Inflammatory macrophage treated with lipopolysaccharide for 4 hours (primary cell): ENCODE results near the gene RAB6C.
"Not testable (repeated sequence)": the region's sequence is repeated elsewhere in the genome, so short reads cannot be mapped to it uniquely, and the experiment has no call there.

ENCODE experiments used
- DNase-seq: peaks from one replicate; pipeline ENCODE4 v3.0.0-alpha.2; 2020

The RAB6C gene

GRCh38 chr2:129979629-129980155 lies at the start of gene RAB6C:
Gene RAB6C (plus strand): TSS chr2:129979666. CDS start chr2:129980116, 450 bp downstream.
- DNase-seq: not testable (repeated sequence)

- DNase-seq: no peak
Measured at GRCh38 chr2:129930451-129930850, 49.0 kb upstream of the RAB6C start.

- DNase-seq: not testable (repeated sequence)
Measured at GRCh38 chr2:129933387-129933786, 46.1 kb upstream of the RAB6C start.

GRCh38 chr2:129934044-129934822 lies 45.2 kb upstream of the RAB6C start:
- DNase-seq: no peak

- no peak for DNase-seq
Measured at GRCh38 chr2:129935118-129935517, 44.3 kb upstream of the RAB6C start.

GRCh38 chr2:129936334-129936934 lies 43.0 kb upstream of the RAB6C start:
- DNase-seq: peak; percentile 27

GRCh38 chr2:129938850-129939471 lies 40.5 kb upstream of the RAB6C start:
- DNase-seq: not testable (repeated sequence)

- DNase-seq: not testable (repeated sequence)
Measured at GRCh38 chr2:129943456-129943855, 36.0 kb upstream of the RAB6C start.

- DNase-seq: no peak
Measured at GRCh38 chr2:129945557-129945956, 33.9 kb upstream of the RAB6C start.

GRCh38 chr2:129947712-129948111 lies 31.8 kb upstream of the RAB6C start:
- DNase-seq: not testable (repeated sequence)

- not testable (repeated sequence) for DNase-seq
Measured at GRCh38 chr2:129956171-129956570, 23.3 kb upstream of the RAB6C start.

GRCh38 chr2:129957891-129958290 lies 21.6 kb upstream of the RAB6C start:
- DNase-seq: no peak

GRCh38 chr2:129958736-129959135 lies 20.7 kb upstream of the RAB6C start:
- DNase-seq: not testable (repeated sequence)

GRCh38 chr2:129968605-129969004 lies 10.9 kb upstream of the RAB6C start:
- not testable (repeated sequence) for DNase-seq

GRCh38 chr2:129975016-129975774 lies 4.3 kb upstream of the RAB6C start:
- no peak for DNase-seq

- DNase-seq: not testable (repeated sequence)
Measured at GRCh38 chr2:129976969-129977368, 2.5 kb upstream of the RAB6C start.

GRCh38 chr2:129977986-129978385 lies 1.5 kb upstream of the RAB6C start:
- DNase-seq: no peak

GRCh38 chr2:129980246-129980645 lies 780 bp downstream of the RAB6C start:
- DNase-seq: peak; percentile 29

GRCh38 chr2:129981689-129982088 lies 2.2 kb downstream of the RAB6C start:
- DNase-seq: not testable (repeated sequence)

GRCh38 chr2:129984426-129984825 lies 5.0 kb downstream of the RAB6C start:
- no peak for DNase-seq

GRCh38 chr2:129992415-129993006 lies 13.0 kb downstream of the RAB6C start:
- not testable (repeated sequence) for DNase-seq

- DNase-seq: not testable (repeated sequence)
Measured at GRCh38 chr2:129993151-129993550, 13.7 kb downstream of the RAB6C start.
